ENCODE results near the gene ZNRF3.

ZNRF3 gene

DNA sequence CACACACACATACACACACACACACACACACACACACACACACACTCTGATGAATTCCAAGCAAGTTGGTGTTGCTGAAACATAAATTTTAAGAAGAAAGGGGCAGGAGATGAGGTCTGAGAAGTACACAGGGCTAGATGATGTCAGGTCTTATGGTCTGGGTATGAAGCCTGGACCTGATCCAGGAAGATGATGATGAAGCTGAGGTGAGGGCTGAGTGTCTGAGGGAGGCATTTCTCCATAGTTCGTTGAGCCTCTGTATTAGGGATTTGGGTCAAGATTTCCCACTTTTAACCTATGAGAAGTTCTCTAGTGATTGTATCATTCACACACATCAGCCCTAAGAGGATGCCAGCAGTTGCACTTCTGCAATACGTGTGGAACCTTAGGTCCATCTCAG is 222.1 kb downstream of the ZNRF3 start:
- DNase-seq (ENCODE audit: insufficient read length, low spot score) (no peak), FAIRE-seq (no peak)

DNA sequence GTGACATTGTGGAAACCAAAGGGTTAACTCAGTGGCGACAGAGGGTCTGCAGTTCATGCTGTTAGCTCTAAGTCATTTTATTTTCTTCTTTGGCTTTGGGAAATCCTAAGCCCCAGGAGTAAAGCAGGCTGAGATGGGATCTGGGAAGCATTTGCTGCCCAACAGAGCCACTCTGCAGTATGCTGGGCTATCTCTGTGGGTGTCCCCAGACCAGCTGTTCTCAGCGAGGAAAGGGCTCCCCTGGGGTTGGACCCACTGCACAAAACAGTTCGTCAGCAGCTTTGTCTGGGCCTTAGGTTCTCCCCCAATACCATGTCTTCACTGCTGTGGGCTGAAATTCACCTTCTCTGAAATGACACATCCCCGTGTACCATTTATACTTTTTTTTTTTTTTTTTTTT is 223.5 kb downstream of the ZNRF3 start:
- no peak for FAIRE-seq
- DNase-seq (ENCODE audit: insufficient read length, low spot score), result no peak

All from HTR-8/SVneo (cell line).